Endothelial cell (in vitro differentiated cells): ENCODE data around the gene AKT3. TPM values are rescaled to one million over a fixed set of nuclear protein-coding genes. Genes with fewer than 3 reads are reported as not detected.

Experiments used
- DNase-seq: peaks from one replicate; pipeline ENCODE4 v3.0.0; 2021; ENCODE audit warnings: low spot score
- H3K27ac Mint-ChIP-seq: one replicate; pipeline ENCODE4 v1.8.0; 2021; ENCODE audit warnings: mixed read lengths, inconsistent platforms; ENCODE audit not compliant: unreplicated experiment
- H3K27me3 Mint-ChIP-seq: one replicate; pipeline ENCODE4 v1.8.0; 2021; ENCODE audit warnings: mild to moderate bottlenecking, moderate library complexity, mixed read lengths, inconsistent platforms; ENCODE audit not compliant: unreplicated experiment
- H3K36me3 Mint-ChIP-seq: one replicate; pipeline ENCODE4 v1.8.0; 2021; ENCODE audit warnings: mild to moderate bottlenecking, low read depth, mixed read lengths, inconsistent platforms; ENCODE audit not compliant: unreplicated experiment
- H3K4me1 Mint-ChIP-seq: one replicate; pipeline ENCODE4 v1.8.0; 2021; ENCODE audit warnings: mild to moderate bottlenecking, mixed read lengths, inconsistent platforms; ENCODE audit not compliant: unreplicated experiment
- H3K4me3 Mint-ChIP-seq: one replicate; pipeline ENCODE4 v1.8.0; 2021; ENCODE audit warnings: mild to moderate bottlenecking, mixed read lengths, inconsistent platforms; ENCODE audit not compliant: unreplicated experiment
- H3K9me3 Mint-ChIP-seq: one replicate; pipeline ENCODE4 v1.8.0; 2021; ENCODE audit warnings: mixed read lengths, inconsistent platforms; ENCODE audit not compliant: unreplicated experiment
- total RNA-seq: library from RNA; stranded (reverse); fragmentation: NEBNext Ultra II Directional; extraction: Animal tissue kit (Norgen Biotek cat#: 25700); gene quantifications from one replicate; pipeline ENCODE4 v1.2.1, GENCODE V29; 2021; ENCODE audit not compliant: unreplicated experiment
- TF ChIP-seq, protein P1 (sequence below): fragments of 200-600 bp; sonication (generic); IDR thresholded peaks from one replicate; pipeline ENCODE4 v1.5.0; 2021; ENCODE audit warnings: antibody characterized with exemption; ENCODE audit not compliant: unreplicated experiment

The AKT3 gene
- total RNA-seq, 1 donor from 2014 or later: 87.3 TPM

DNA sequence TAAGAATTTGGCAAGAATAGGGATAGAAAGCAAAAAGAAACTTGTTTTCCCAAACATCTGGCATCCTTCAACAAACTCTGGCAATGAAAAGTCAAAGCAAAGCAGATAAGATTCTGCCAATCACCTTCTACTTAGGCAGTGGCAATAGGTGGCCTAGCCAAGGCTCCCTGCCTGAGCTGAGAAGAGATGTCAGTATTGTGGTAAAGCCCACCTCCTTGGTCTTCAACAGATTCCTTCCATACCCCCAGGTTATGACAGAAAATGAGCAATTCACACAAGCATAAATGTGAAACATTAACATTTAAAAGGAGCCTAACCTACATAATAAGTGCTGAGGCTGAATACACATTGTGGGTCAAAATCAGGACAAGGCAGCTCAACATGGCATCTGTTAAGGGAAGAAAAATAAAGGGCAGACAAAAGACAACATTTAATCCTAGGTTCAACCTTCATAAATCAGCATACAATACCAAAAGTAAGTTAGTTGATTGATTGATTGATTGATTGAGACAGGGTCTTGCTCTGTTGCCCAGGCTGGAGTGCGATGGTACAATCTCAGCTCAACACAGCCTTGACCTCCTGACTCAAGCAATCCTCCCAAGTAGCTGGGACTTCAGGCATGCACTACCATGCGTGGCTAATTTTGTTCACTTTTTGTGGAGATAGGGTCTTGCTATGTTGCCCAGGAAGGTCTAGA, 123.1 kb downstream of the AKT3 start:
- TF ChIP-seq, protein P1, sequence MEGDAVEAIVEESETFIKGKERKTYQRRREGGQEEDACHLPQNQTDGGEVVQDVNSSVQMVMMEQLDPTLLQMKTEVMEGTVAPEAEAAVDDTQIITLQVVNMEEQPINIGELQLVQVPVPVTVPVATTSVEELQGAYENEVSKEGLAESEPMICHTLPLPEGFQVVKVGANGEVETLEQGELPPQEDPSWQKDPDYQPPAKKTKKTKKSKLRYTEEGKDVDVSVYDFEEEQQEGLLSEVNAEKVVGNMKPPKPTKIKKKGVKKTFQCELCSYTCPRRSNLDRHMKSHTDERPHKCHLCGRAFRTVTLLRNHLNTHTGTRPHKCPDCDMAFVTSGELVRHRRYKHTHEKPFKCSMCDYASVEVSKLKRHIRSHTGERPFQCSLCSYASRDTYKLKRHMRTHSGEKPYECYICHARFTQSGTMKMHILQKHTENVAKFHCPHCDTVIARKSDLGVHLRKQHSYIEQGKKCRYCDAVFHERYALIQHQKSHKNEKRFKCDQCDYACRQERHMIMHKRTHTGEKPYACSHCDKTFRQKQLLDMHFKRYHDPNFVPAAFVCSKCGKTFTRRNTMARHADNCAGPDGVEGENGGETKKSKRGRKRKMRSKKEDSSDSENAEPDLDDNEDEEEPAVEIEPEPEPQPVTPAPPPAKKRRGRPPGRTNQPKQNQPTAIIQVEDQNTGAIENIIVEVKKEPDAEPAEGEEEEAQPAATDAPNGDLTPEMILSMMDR: no peak

DNA sequence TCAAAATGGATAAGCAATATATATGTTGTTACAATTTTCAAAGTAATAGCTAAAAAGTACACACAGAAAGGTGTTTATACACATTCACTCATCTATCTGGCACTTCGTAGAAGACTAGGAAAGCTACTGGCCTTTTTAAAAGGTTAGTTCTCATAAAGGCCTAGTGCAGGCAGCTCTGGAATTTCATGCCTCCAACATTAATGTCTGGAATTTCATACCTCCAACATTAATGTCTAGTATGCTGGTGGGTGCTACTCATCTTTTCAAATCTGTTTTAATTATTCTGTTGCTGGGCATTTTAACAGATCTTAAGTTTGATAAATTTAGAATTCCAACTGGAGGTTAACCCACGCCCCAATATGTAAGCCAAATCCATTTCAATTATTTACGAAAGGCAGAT, 124.2 kb downstream of the AKT3 start:
- H3K36me3 Mint-ChIP-seq: peaks cover 7% of the 10 kb centered on the region
- no peak for DNase-seq
- TF ChIP-seq, protein P1: no peak
- H3K4me1 Mint-ChIP-seq: no peaks in the 10 kb centered on the region
- H3K27me3 Mint-ChIP-seq: no peaks in the 10 kb centered on the region
- no peaks in the 10 kb centered on the region for H3K9me3 Mint-ChIP-seq
- no peak overlapping the region for H3K27ac Mint-ChIP-seq
- H3K4me3 Mint-ChIP-seq: no peak overlapping the region

More for the DNA sequence above, 123.1 kb downstream of the AKT3 start:
- no peak overlapping the region for H3K27ac Mint-ChIP-seq
- H3K27me3 Mint-ChIP-seq: peaks cover 1% of the 10 kb centered on the region
- H3K4me3 Mint-ChIP-seq: no peak overlapping the region
- peaks cover 7% of the 10 kb centered on the region for H3K36me3 Mint-ChIP-seq
- DNase-seq: no peak
- no peaks in the 10 kb centered on the region for H3K4me1 Mint-ChIP-seq
- no peaks in the 10 kb centered on the region for H3K9me3 Mint-ChIP-seq

DNA sequence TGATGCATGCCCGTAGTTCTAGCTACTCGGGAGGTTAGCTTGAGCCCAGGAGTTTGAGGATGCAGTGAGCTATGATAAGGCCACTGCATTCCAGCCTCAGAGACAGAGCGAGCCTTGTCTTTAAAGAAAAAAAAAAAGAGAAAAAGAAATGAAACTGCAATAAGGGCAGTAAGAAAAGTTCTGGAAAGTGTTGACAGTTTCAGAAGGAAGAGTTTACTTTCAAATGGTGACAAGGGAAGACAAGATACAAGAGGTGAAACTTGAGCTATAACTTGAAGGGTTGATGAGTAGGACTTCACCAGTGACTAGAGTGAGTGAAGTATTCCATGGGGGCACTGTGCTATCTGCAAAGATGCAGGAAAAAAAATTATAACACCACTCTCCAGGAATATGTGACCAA, 125.0 kb downstream of the AKT3 start:
- peaks cover 4% of the 10 kb centered on the region for H3K36me3 Mint-ChIP-seq
- H3K9me3 Mint-ChIP-seq: no peaks in the 10 kb centered on the region
- no peak overlapping the region for H3K4me3 Mint-ChIP-seq
- H3K27ac Mint-ChIP-seq: no peak overlapping the region
- no peaks in the 10 kb centered on the region for H3K4me1 Mint-ChIP-seq
- no peak for DNase-seq
- no peaks in the 10 kb centered on the region for H3K27me3 Mint-ChIP-seq
- TF ChIP-seq, protein P1: no peak

DNA sequence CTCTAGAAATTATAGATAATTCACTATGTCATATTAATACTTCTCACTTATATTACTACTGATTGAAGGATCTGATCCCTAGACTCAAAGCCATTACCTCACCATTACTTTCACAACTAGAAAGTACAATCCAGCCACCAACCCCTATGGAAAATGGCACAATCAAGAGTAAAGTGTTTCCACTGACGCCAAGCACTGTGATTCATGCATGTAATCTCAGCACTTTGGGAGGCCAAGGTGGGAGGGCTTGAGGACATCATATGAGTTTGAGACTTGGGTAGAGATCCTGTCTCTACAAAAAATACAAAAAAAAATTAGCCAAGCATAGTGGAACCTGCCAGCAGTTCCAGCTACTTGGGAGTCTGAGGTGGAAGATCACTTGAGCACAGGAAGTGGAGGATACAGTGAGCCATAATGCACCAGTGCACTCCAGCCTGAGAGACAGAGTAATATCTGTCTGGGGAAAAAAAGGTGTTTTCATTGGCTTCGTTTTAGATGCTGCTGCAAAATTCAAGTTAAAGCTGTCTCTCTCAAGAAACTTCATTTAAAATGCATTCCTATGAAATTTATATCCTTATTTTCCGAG, 126.5 kb downstream of the AKT3 start:
- H3K4me1 Mint-ChIP-seq: no peaks in the 10 kb centered on the region

GRCh38 chr1:243723050-243723449, 127.0 kb downstream of the AKT3 start:
- DNase-seq: no peak
- H3K9me3 Mint-ChIP-seq: no peaks in the 10 kb centered on the region
- H3K4me1 Mint-ChIP-seq: no peaks in the 10 kb centered on the region
- H3K27me3 Mint-ChIP-seq: no peaks in the 10 kb centered on the region
- H3K27ac Mint-ChIP-seq: no peak overlapping the region
- H3K36me3 Mint-ChIP-seq: no peaks in the 10 kb centered on the region
- no peak overlapping the region for H3K4me3 Mint-ChIP-seq
- TF ChIP-seq, protein P1: no peak

More for the DNA sequence above, 126.5 kb downstream of the AKT3 start:
- Mint-ChIP-seq H3K27me3 (no peaks in the 10 kb centered on the region), H3K9me3 (no peaks in the 10 kb centered on the region), H3K27ac (no peak overlapping the region), H3K4me3 (no peak overlapping the region), H3K36me3 (no peaks in the 10 kb centered on the region)
- no peak for DNase-seq
- TF ChIP-seq, protein P1: no peak
